ENCODE data around the gene GNG7. TPM values are rescaled to one million over a fixed set of nuclear protein-coding genes. Genes with fewer than 3 reads are reported as not detected.

The GNG7 gene
- total and polyA plus RNA-seq, 7 donors = 1.2 to 8.0 (median 2.6) TPM

DNA sequence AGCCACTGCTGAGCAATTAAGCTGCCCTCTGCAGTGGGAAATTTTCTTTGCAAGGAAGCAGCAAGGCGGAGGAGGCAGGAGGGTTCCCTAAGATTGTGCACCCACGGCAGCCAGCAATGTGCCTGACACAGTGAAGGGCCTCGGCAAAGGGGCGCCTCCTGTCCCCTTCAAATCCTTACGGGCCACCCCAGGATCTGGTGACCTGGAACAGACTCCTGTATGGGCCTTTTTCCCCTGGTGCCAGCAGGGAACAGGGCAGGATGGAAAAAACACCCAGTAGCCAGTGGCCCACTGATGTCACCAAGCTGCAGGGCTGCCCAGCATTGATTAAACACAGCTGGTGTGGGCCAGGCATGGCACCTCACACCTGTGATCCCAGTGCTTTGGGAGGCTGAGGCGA is 86.7 kb downstream of the GNG7 start:
- H3K4me3 ChIP-seq = no peak overlapping the region
- no peaks in the 10 kb centered on the region for H3K9me3 ChIP-seq
- intact Hi-C loops (cut with DNase I) = no loop called here
- TF ChIP-seq, protein P1, sequence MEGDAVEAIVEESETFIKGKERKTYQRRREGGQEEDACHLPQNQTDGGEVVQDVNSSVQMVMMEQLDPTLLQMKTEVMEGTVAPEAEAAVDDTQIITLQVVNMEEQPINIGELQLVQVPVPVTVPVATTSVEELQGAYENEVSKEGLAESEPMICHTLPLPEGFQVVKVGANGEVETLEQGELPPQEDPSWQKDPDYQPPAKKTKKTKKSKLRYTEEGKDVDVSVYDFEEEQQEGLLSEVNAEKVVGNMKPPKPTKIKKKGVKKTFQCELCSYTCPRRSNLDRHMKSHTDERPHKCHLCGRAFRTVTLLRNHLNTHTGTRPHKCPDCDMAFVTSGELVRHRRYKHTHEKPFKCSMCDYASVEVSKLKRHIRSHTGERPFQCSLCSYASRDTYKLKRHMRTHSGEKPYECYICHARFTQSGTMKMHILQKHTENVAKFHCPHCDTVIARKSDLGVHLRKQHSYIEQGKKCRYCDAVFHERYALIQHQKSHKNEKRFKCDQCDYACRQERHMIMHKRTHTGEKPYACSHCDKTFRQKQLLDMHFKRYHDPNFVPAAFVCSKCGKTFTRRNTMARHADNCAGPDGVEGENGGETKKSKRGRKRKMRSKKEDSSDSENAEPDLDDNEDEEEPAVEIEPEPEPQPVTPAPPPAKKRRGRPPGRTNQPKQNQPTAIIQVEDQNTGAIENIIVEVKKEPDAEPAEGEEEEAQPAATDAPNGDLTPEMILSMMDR (IDR thresholded peaks at IDR 0.05) = no peak
- TF ChIP-seq POLR2A (IDR thresholded peaks at IDR 0.05) = no peak
- TF ChIP-seq EP300 (IDR thresholded peaks at IDR 0.05) = no peak
- no peak for TF ChIP-seq POLR2AphosphoS5 (IDR thresholded peaks at IDR 0.05)
- no peak overlapping the region for H3K27ac ChIP-seq
- peak; percentile 53 for DNase-seq
- no peaks in the 10 kb centered on the region for H3K27me3 ChIP-seq
- WGBS, 2 donors = 93% methylated on average over 6 of the region's 6 CpGs
- H3K4me1 ChIP-seq = peaks cover 0 to 17% (median 8%) of the 10 kb centered on the region in 4 donors
- no peaks in the 10 kb centered on the region for H3K36me3 ChIP-seq

- Histone ChIP-seq H3K27me3 (no peaks in the 10 kb centered on the region), H3K36me3 (no peaks in the 10 kb centered on the region), H3K27ac (peak overlapping the region in 1 of 4 donors; percentile 21), H3K4me3 (no peak overlapping the region), H3K9me3 (no peaks in the 10 kb centered on the region), H3K4me1 (peaks cover 0 to 22% (median 12%) of the 10 kb centered on the region in 4 donors)
- peak; percentile 73 for DNase-seq
- TF ChIP-seq, protein P1 (IDR thresholded peaks at IDR 0.05) = peak; percentile 42 to 87 (median 70)
- no peak for TF ChIP-seq POLR2AphosphoS5 (IDR thresholded peaks at IDR 0.05)
- no peak for TF ChIP-seq POLR2A (IDR thresholded peaks at IDR 0.05)
- no peak for TF ChIP-seq EP300 (IDR thresholded peaks at IDR 0.05)
- intact Hi-C loops (cut with DNase I) = no loop called here
- WGBS, 2 donors = 15 to 16% methylated on average over 28 of the region's 28 CpGs
Observed at GRCh38 chr19:2613507-2614295, 88.8 kb downstream of the GNG7 start.

- DNase-seq = peak; percentile 61
- no peaks in the 10 kb centered on the region for H3K27me3 ChIP-seq
- intact Hi-C loops (cut with DNase I) = no loop called here
- no peak overlapping the region for H3K27ac ChIP-seq
- no peak overlapping the region for H3K4me3 ChIP-seq
- H3K36me3 ChIP-seq = no peaks in the 10 kb centered on the region
- TF ChIP-seq, protein P1 (IDR thresholded peaks at IDR 0.05) = no peak
- TF ChIP-seq POLR2A (IDR thresholded peaks at IDR 0.05) (no peak), POLR2AphosphoS5 (IDR thresholded peaks at IDR 0.05) (no peak), EP300 (IDR thresholded peaks at IDR 0.05) (no peak)
- H3K4me1 ChIP-seq = peaks cover 0 to 22% (median 12%) of the 10 kb centered on the region in 4 donors
- WGBS, 2 donors = 82% methylated on average over 18 of the region's 18 CpGs
- H3K9me3 ChIP-seq = no peaks in the 10 kb centered on the region
Observed at GRCh38 chr19:2612619-2613249, 89.8 kb downstream of the GNG7 start.

GRCh38 chr19:2611483-2612464 is 90.7 kb downstream of the GNG7 start:
- H3K27ac ChIP-seq = peak overlapping the region; percentile 87 to 94 (median 88)
- H3K4me3 ChIP-seq = peak overlapping the region in 2 of 4 donors; percentile 48 to 50
- intact Hi-C loops (cut with DNase I) = loop anchor here (1.0 kb wide), 2 partner anchors 32 to 136 kb away; no protein-coding TSS in a partner anchor
- no peaks in the 10 kb centered on the region for H3K36me3 ChIP-seq
- H3K9me3 ChIP-seq = no peaks in the 10 kb centered on the region
- no peaks in the 10 kb centered on the region for H3K27me3 ChIP-seq
- DNase-seq = peak; percentile 56
- 63 to 72% methylated on average over 34 of the region's 34 CpGs for WGBS, 2 donors
- no peak for TF ChIP-seq POLR2AphosphoS5 (IDR thresholded peaks at IDR 0.05)
- TF ChIP-seq POLR2A (IDR thresholded peaks at IDR 0.05) = no peak
- no peak for TF ChIP-seq EP300 (IDR thresholded peaks at IDR 0.05)
- TF ChIP-seq, protein P1 (IDR thresholded peaks at IDR 0.05) = no peak
- peaks cover 0 to 23% (median 12%) of the 10 kb centered on the region in 4 donors for H3K4me1 ChIP-seq
